WTC11 (cell line): ENCODE measurements around the gene DEPDC4. TPM values are rescaled to one million over a fixed set of nuclear protein-coding genes. Genes with fewer than 3 reads are reported as not detected.
"Not testable (repeated sequence)": the region's sequence is repeated elsewhere in the genome, so short reads cannot be mapped to it uniquely, and the experiment has no call there.

Source experiments
- ATAC-seq: fragments of 200-7000 bp; cut with Tn5 transposase; 2 replicates; pipeline ENCODE4 v1.10.0; 2021; ENCODE audit warnings: mild to moderate bottlenecking, moderate library complexity
- CTCF ChIA-PET: fragments of 300-600 bp; sonication (Branson Sonifier 250); formaldehyde crosslinking; loops from one replicate; lab custom pipeline; 2021; ENCODE audit warnings: antibody characterized with exemption; lab: Charles Lee
- POLR2A ChIA-PET: fragments of 350-600 bp; sonication (Branson Sonifier 250); formaldehyde crosslinking; loops from one replicate; lab custom pipeline; 2021; ENCODE audit warnings: antibody characterized with exemption; lab: Charles Lee
- DNase-seq: peaks from one replicate; pipeline ENCODE4 v3.0.0; 2021; ENCODE audit warnings: low spot score
- H3K27ac Mint-ChIP-seq: 2 replicates; pipeline ENCODE4 v1.8.0; 2021; ENCODE audit warnings: mixed read lengths
- H3K27me3 Mint-ChIP-seq: 2 replicates; pipeline ENCODE4 v1.8.0; 2021; ENCODE audit warnings: low read depth, mild to moderate bottlenecking, moderate library complexity, mixed read lengths
- H3K36me3 Mint-ChIP-seq: 2 replicates; pipeline ENCODE4 v1.8.0; 2021; ENCODE audit warnings: mixed read lengths
- H3K4me1 Mint-ChIP-seq: 2 replicates; pipeline ENCODE4 v1.8.0; 2022; ENCODE audit warnings: mixed read lengths
- H3K4me3 Mint-ChIP-seq: 2 replicates; pipeline ENCODE4 v1.8.0; 2021; ENCODE audit warnings: mild to moderate bottlenecking, moderate library complexity, mixed read lengths
- H3K9me3 Mint-ChIP-seq: 2 replicates; pipeline ENCODE4 v1.8.0; 2021; ENCODE audit warnings: mixed read lengths
- ETV6 ChIP-seq: sonication (generic); formaldehyde crosslinking; IDR thresholded peaks from 2 replicates; pipeline ENCODE4 v1.8.1; 2022; ENCODE audit warnings: mild to moderate bottlenecking, missing genetic modification reagents
- FOXK1 ChIP-seq: sonication (generic); formaldehyde crosslinking; IDR thresholded peaks from 2 replicates; pipeline ENCODE4 v1.8.0; 2022; ENCODE audit warnings: mild to moderate bottlenecking, moderate library complexity, missing genetic modification reagents
- FOXP1 ChIP-seq: sonication (generic); formaldehyde crosslinking; IDR thresholded peaks from 2 replicates; pipeline ENCODE4 v1.8.0; 2022; ENCODE audit warnings: missing genetic modification reagents, mild to moderate bottlenecking, moderate library complexity, borderline replicate concordance
- KAT7 ChIP-seq: sonication (generic); formaldehyde crosslinking; IDR thresholded peaks from 2 replicates; pipeline ENCODE4 v1.8.1; 2023; ENCODE audit warnings: missing genetic modification reagents, mild to moderate bottlenecking, borderline replicate concordance
- ZNF121 ChIP-seq: sonication (generic); formaldehyde crosslinking; IDR thresholded peaks from 2 replicates; pipeline ENCODE4 v1.8.0; 2023; ENCODE audit warnings: missing genetic modification reagents
- ZNF232 ChIP-seq: sonication (generic); formaldehyde crosslinking; IDR thresholded peaks from 2 replicates; pipeline ENCODE4 v1.8.0; 2022; ENCODE audit warnings: mild to moderate bottlenecking, missing genetic modification reagents
- total RNA-seq: library from RNA; stranded (reverse); gene quantifications from 3 replicates; pipeline ENCODE4 v1.2.3, GENCODE V29; 2021
- TF ChIP-seq, protein P1 (sequence below): sonication (generic); formaldehyde crosslinking; conservative IDR thresholded peaks from 2 replicates; pipeline ENCODE4 v1.8.1; 2023; ENCODE audit warnings: mild to moderate bottlenecking, low read depth, missing genetic modification reagents, moderate library complexity
- TF ChIP-seq, protein P2 (sequence below): sonication (generic); formaldehyde crosslinking; IDR thresholded peaks from 2 replicates; pipeline ENCODE4 v1.8.0; 2022; ENCODE audit warnings: missing genetic modification reagents
- TF ChIP-seq, protein P3 (sequence below): fragments of 250-450 bp; sonication (Bioruptor Pico); IDR thresholded peaks from 2 replicates; pipeline ENCODE4 v1.9.0; 2021; ENCODE audit warnings: moderate library complexity, mild to moderate bottlenecking, inconsistent platforms, borderline replicate concordance

The DEPDC4 gene
- total RNA-seq, 1 experiment from 2014 or later, result 5.5 TPM

DNA sequence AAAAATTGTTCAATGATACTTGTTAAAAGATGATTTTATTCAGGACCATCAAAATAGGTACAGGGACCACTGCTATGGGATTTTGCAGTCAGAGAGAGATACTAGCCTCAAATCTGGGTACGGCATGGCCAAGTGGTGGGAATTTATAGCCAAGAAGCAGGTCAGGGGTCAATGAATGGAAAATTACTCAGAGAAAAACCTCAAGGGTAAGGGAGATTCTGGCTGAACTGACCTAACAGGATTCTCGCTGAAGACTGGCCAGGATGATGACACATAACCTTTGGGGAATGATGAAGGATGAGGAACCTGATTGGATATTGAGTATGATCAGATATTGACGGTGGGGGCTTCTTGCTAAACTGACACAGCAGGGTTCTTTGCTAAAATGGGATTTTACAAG lies 32.7 kb downstream of the DEPDC4 start (continued):
- TF ChIP-seq, protein P1, sequence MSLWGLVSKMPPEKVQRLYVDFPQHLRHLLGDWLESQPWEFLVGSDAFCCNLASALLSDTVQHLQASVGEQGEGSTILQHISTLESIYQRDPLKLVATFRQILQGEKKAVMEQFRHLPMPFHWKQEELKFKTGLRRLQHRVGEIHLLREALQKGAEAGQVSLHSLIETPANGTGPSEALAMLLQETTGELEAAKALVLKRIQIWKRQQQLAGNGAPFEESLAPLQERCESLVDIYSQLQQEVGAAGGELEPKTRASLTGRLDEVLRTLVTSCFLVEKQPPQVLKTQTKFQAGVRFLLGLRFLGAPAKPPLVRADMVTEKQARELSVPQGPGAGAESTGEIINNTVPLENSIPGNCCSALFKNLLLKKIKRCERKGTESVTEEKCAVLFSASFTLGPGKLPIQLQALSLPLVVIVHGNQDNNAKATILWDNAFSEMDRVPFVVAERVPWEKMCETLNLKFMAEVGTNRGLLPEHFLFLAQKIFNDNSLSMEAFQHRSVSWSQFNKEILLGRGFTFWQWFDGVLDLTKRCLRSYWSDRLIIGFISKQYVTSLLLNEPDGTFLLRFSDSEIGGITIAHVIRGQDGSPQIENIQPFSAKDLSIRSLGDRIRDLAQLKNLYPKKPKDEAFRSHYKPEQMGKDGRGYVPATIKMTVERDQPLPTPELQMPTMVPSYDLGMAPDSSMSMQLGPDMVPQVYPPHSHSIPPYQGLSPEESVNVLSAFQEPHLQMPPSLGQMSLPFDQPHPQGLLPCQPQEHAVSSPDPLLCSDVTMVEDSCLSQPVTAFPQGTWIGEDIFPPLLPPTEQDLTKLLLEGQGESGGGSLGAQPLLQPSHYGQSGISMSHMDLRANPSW (CRISPR knock-in tag), result no peak
- TF ChIP-seq, all 79 proteins: peak for 0

DNA sequence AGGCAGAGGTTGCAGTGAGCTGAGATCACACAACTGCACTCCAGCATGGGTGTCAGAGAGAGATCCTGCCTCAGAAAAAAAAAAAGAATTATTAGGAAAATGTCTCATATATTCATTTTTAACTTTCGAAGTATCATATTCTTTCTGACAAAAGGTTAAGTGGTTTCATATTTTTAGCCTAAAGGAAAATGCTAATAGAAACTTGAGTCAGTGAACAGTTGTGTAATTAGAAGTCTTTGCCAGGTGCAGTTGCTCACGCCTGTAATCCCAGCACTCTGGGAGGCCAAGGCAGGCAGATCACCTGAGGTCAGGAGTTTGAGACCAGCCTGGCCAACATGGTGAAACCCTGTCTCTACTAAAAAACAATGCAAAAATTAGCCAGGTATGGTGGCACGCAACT lies 35.0 kb downstream of the DEPDC4 start:
- H3K4me3 Mint-ChIP-seq, CTCF ChIA-PET, H3K9me3 Mint-ChIP-seq, DNase-seq, H3K27ac Mint-ChIP-seq, H3K36me3 Mint-ChIP-seq, H3K27me3 Mint-ChIP-seq, H3K4me1 Mint-ChIP-seq, ATAC-seq: not testable (repeated sequence)
- POLR2A ChIA-PET, result interaction anchor here (0.7 kb wide), 1 partner anchor 206 kb away, joined by 3 read pairs; no protein-coding TSS in a partner anchor

DNA sequence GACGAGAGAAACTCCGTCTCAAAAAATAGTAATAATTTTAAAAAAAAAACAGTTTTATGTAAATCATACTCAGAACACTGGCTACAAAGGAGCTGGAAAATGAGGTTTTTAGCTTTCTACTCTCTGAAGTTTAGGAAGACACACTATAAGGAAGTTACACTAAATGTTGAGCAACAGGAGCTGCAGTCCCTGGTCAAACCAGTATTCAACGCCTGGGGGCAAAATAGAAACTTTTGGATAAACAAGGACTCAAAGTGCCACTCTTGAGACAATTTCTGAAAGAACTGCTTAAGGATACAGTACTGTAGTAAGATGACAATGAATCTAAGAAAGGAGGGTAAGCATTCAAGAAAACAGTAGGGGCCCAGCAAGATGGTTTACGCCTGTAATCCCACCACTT lies 37.0 kb downstream of the DEPDC4 start:
- H3K4me1 Mint-ChIP-seq, result peaks cover 5% of the 10 kb centered on the region
- no peak overlapping the region for H3K4me3 Mint-ChIP-seq
- ATAC-seq, result no peak
- peak overlapping the region; percentile 79; the same call in 1 of the 2 replicates for H3K27ac Mint-ChIP-seq
- TF ChIP-seq ETV6 (no peak), ZNF232 (no peak), KAT7 (CRISPR knock-in tag) (no peak), FOXP1 (CRISPR knock-in tag) (no peak), ZNF121 (CRISPR knock-in tag) (no peak), FOXK1 (CRISPR knock-in tag) (no peak)
- TF ChIP-seq, protein P2, sequence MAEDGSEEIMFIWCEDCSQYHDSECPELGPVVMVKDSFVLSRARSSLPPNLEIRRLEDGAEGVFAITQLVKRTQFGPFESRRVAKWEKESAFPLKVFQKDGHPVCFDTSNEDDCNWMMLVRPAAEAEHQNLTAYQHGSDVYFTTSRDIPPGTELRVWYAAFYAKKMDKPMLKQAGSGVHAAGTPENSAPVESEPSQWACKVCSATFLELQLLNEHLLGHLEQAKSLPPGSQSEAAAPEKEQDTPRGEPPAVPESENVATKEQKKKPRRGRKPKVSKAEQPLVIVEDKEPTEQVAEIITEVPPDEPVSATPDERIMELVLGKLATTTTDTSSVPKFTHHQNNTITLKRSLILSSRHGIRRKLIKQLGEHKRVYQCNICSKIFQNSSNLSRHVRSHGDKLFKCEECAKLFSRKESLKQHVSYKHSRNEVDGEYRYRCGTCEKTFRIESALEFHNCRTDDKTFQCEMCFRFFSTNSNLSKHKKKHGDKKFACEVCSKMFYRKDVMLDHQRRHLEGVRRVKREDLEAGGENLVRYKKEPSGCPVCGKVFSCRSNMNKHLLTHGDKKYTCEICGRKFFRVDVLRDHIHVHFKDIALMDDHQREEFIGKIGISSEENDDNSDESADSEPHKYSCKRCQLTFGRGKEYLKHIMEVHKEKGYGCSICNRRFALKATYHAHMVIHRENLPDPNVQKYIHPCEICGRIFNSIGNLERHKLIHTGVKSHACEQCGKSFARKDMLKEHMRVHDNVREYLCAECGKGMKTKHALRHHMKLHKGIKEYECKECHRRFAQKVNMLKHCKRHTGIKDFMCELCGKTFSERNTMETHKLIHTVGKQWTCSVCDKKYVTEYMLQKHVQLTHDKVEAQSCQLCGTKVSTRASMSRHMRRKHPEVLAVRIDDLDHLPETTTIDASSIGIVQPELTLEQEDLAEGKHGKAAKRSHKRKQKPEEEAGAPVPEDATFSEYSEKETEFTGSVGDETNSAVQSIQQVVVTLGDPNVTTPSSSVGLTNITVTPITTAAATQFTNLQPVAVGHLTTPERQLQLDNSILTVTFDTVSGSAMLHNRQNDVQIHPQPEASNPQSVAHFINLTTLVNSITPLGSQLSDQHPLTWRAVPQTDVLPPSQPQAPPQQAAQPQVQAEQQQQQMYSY (CRISPR knock-in tag), result no peak
- H3K36me3 Mint-ChIP-seq, result peaks cover 9% of the 10 kb centered on the region; the same call in 1 of the 2 replicates
- H3K27me3 Mint-ChIP-seq, result no peaks in the 10 kb centered on the region
- CTCF ChIA-PET, result interaction anchor here (0.6 to 1.2 kb wide), 6 partner anchors 11 to 842 kb away, joined by 3 to 5 read pairs (median 4); no protein-coding TSS in a partner anchor
- POLR2A ChIA-PET, result no interaction called here
- no peaks in the 10 kb centered on the region for H3K9me3 Mint-ChIP-seq
- no peak for DNase-seq

DNA sequence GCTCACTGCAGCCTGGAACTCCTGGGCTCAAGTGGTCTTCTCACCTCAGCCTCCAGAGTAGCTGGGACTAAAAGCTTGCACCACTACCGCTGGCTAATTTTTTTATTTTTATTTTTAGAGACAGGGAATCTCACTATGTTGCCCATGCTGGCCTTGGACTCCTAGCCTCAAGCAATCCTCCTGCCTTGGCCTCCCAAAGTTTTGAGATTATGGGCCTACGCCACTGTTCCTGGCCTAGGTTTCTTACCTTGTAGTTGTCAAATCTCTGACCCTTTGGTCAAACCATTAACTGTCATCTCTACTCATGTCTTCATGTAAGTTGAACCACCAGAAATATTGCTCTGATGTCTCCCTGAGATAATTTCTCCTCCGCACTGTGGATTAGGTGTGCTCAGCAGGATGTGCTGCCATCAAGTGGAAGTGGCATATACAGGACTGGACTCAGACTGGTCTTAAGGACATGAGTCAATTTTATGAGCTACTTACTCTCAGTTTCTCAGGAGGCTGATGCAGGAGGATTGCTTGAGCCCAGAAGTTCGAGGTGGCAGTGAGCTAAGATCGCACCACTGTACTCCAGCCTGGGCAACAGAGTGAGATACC lies 37.7 kb downstream of the DEPDC4 start:
- Mint-ChIP-seq H3K4me1 (peaks cover 1% of the 10 kb centered on the region), H3K27me3 (no peaks in the 10 kb centered on the region), H3K36me3 (peaks cover 10% of the 10 kb centered on the region; the same call in 1 of the 2 replicates), H3K27ac (no peak overlapping the region), H3K4me3 (no peak overlapping the region), H3K9me3 (no peaks in the 10 kb centered on the region)
- DNase-seq (no peak), ATAC-seq (0 out of 2 replicates have a peak, but pooled peaks have one; percentile 43)
- TF ChIP-seq, protein P3, sequence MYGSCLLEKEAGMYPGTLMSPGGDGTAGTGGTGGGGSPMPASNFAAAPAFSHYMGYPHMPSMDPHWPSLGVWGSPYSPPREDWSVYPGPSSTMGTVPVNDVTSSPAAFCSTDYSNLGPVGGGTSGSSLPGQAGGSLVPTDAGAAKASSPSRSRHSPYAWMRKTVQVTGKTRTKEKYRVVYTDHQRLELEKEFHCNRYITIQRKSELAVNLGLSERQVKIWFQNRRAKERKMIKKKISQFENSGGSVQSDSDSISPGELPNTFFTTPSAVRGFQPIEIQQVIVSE (CRISPR knock-in tag), result no peak
- 0 out of 2 replicates have a peak, but pooled peaks have one; percentile 47 for TF ChIP-seq ZNF121 (CRISPR knock-in tag)
- ChIA-PET POLR2A (interaction anchor here (0.6 kb wide), 1 partner anchor 566 kb away, joined by 3 read pairs; no protein-coding TSS in a partner anchor), CTCF (interaction anchor here (0.6 to 1.4 kb wide), 8 partner anchors 10 to 841 kb away, joined by 3 to 5 read pairs (median 3); no protein-coding TSS in a partner anchor)
